IPS-18c (cell line): ENCODE data around the gene CACFD1.
A peak's percentile ranks its signal among the peaks of the same experiment; 100 is the strongest.

Source experiments
- H3K4me3 ChIP-seq: 2 replicates; pipeline ENCODE4 v1.7.0; 2013; ENCODE audit warnings: low read depth, mild to moderate bottlenecking, low read length, moderate library complexity; ENCODE audit not compliant: insufficient read depth
- H3K9me3 ChIP-seq: one replicate; pipeline ENCODE4 v1.6.1; 2013; ENCODE audit warnings: mild to moderate bottlenecking, low read length, moderate library complexity; ENCODE audit not compliant: control insufficient read depth, insufficient read depth

CACFD1 gene

DNA sequence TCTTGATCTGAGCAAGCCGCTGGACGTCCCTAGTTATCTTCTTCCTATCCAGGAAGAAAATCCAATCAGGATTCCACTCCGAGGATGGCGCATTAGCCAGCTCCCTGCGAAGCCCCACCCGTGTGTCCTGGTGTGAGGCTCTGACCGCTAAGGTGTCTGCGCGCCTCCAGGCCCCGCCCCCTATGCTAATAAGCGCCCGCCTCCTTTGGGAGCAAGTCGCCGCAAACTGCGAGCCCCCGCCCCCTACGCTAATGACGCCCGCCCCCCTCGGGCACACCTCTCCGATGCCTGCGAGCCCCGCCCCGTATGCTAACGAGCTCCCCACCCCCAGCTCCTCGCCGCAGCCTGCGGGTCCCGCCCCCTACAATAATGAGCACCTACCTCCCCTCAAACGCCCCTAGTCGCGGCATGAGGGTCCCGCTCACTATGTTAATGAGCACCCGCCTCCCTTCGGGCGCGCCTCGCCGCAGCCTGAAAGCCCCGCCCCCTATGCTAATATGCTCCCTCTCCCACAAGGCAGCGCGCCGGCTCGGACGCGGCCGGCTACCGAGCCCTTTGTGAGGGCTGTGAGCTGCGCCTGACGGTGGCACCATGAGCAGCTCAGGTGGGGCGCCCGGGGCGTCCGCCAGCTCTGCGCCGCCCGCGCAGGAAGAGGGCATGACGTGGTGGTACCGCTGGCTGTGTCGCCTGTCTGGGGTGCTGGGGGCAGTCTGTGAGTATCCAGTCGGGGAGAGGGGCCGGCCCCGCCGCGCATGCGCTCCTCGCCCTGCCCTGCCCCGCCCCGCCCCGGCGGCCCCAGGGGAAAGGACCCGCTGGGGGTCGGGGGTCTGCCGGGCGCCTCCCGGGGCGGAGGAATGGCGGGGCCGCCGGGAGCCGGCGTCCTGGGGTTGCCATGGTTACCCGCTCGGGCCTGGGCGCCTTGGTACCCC is at the start of gene CACFD1:
Gene CACFD1 (plus strand): TSS at position 503 of the 929 bp plus-strand sequence. CDS start 89 bp downstream, at position 592.
- H3K9me3 ChIP-seq, result no peaks in the 10 kb centered on the region
- H3K4me3 ChIP-seq, result peak within 1 kb of the TSS; percentile 87

- no peaks in the 10 kb centered on the region for H3K9me3 ChIP-seq
- no peak overlapping the region for H3K4me3 ChIP-seq
Measured at GRCh38 chr9:133415170-133415569, 44.6 kb upstream of the CACFD1 start.

- Histone ChIP-seq H3K9me3 (no peaks in the 10 kb centered on the region), H3K4me3 (peak within 1 kb of the TSS; percentile 78)
Measured at GRCh38 chr9:133417541-133418461, 42.0 kb upstream of the CACFD1 start, which contains the start of gene REXO4. REXO4 (minus strand) TSS chr9:133418010; CDS start chr9:133417844, 166 bp downstream.

DNA sequence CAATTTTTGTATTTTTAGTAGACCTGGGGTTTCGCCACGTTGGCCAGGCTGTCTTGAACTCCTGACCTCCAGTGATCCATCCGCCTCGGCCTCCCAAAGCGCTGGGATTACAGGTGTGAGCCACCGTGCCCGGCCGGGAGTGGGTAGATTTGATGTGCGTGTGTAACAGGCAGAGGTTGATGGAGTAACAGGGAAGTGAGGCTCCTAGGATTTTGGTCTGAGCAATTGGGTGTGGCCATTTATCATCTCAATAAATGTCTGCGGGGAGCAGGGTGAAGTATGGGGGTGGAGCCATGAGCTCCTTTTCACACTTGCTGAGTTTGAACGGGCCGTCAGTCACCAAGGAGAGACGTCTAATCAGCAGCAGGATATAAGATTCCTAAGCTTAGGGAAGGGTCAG is 40.8 kb upstream of the CACFD1 start:
- Histone ChIP-seq H3K9me3 (no peaks in the 10 kb centered on the region), H3K4me3 (peak overlapping the region; percentile 78; the same call in 1 of the 2 replicates)

DNA sequence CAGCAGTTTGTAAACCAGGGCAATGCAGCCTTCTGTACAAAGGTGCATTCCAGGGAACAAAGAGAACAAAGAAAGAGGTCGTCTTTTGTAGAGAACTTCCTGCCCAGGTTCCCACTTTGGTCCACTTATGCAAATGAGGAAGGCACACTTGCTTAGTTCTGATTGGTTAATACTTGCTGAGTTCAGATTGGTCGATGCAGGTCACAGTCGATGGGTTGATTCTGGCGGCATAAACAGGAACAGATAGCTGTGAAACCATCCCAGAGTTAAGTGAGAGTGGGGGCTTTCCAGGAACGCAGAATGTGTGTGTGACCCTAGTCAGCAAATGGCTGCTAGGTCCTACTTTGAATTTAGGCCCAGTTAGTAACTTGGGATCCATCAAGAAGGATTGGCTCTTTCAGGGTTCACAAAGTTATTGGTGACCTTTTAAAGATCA is 39.4 kb upstream of the CACFD1 start:
- H3K9me3 ChIP-seq, result no peaks in the 10 kb centered on the region
- no peak overlapping the region for H3K4me3 ChIP-seq

GRCh38 chr9:133421615-133422542 is 37.9 kb upstream of the CACFD1 start, which contains the start of gene ADAMTS13:
ADAMTS13 (plus strand) TSS chr9:133422367; CDS start chr9:133422444, 77 bp downstream.
- Histone ChIP-seq H3K9me3 (no peaks in the 10 kb centered on the region), H3K4me3 (no peak within 1 kb of the TSS)

- Histone ChIP-seq H3K9me3 (peaks cover 5% of the 10 kb centered on the region), H3K4me3 (no peak overlapping the region)
Measured at GRCh38 chr9:133423216-133423615, 36.6 kb upstream of the CACFD1 start.

GRCh38 chr9:133424187-133424586 is 35.6 kb upstream of the CACFD1 start:
- peaks cover 5% of the 10 kb centered on the region for H3K9me3 ChIP-seq
- no peak overlapping the region for H3K4me3 ChIP-seq

DNA sequence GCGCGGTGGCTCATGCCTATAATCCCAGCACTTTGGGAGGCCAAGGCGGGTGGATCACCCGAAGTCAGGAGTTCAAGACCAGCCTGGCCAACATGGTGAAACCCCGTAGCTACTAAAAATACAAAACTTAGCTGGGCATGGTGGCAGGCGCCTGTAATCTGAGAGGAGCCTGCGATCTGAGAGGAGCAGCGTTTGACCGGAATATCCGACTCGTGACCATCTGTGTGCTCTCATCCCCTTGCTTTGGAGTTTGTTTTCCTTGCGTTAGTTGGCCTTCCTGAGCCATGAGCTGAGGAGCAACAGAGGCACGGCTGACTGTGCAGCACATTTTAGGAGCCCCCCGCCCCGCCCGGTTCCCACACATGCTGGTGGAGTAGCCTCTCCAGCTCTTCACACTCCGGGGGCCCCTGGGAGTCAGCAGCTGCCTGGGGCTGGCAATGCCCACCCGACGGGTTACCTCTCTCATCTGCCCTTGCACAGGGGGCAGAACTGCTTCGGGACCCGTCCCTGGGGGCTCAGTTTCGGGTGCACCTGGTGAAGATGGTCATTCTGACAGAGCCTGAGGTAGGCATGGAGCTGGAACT is 34.6 kb upstream of the CACFD1 start:
- Histone ChIP-seq H3K9me3 (peaks cover 5% of the 10 kb centered on the region), H3K4me3 (no peak overlapping the region)

DNA sequence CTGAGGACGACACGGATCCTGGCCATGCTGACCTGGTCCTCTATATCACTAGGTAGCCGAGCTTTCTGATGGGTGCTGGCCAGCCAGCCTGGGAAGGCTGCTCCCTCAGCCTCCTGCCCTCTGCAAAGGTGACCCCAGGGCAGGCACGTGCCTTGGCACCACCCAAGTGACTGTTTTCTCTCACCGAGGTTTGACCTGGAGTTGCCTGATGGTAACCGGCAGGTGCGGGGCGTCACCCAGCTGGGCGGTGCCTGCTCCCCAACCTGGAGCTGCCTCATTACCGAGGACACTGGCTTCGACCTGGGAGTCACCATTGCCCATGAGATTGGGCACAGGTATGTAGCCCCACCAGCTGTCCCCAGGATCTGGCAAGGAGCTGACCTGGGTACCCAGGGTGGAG is 33.8 kb upstream of the CACFD1 start:
- peaks cover 5% of the 10 kb centered on the region for H3K9me3 ChIP-seq
- no peak overlapping the region for H3K4me3 ChIP-seq

- Histone ChIP-seq H3K9me3 (peaks cover 5% of the 10 kb centered on the region), H3K4me3 (peak overlapping the region; percentile 36; the same call in 1 of the 2 replicates)
Measured at GRCh38 chr9:133427658-133428348, 32.0 kb upstream of the CACFD1 start.

- H3K9me3 ChIP-seq, result peaks cover 5% of the 10 kb centered on the region
- H3K4me3 ChIP-seq, result peak overlapping the region; percentile 49
Measured at GRCh38 chr9:133428617-133429101, 31.1 kb upstream of the CACFD1 start.

- Histone ChIP-seq H3K9me3 (peaks cover 5% of the 10 kb centered on the region), H3K4me3 (peak overlapping the region; percentile 38; the same call in 1 of the 2 replicates)
Measured at GRCh38 chr9:133429214-133429613, 30.6 kb upstream of the CACFD1 start.

- H3K4me3 ChIP-seq, result peak overlapping the region; percentile 38
- H3K9me3 ChIP-seq, result peaks cover 5% of the 10 kb centered on the region
Measured at GRCh38 chr9:133429641-133430161, 30.1 kb upstream of the CACFD1 start.

DNA sequence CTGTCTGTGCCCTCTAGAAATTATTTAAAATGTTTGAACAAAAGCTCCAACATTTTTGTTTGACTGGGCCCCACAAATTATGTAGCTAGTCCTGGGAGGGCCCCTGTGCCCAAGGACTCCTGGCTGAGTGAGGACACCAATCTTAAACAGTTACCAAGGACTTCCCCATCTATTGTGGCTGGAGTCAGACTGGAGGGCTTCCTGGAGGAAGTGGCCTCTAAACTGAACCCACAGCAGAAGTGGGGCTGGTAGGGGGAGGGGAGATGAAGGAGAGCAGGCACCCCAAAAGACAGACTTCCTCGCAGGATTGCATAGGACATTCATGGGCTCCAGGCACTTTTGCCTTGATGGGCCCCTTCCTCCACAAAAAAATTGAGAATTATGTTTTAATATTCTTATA is 29.5 kb upstream of the CACFD1 start:
- H3K9me3 ChIP-seq, result peaks cover 5% of the 10 kb centered on the region
- no peak overlapping the region for H3K4me3 ChIP-seq
